ENCODE data around the gene ABHD4. TPM values are rescaled to one million over a fixed set of nuclear protein-coding genes. Genes with fewer than 3 reads are reported as not detected.

ABHD4 gene
- total and polyA plus RNA-seq, 10 of the 15 experiments (the other 5 are each of a cell fraction or from before 2014, with no cell fraction given), result 5.4 to 28.7 (median 10.8) TPM

- no peaks in the 10 kb centered on the region for H4K20me1 ChIP-seq (ENCODE audit: control insufficient read depth, insufficient read depth)
- 44% methylated on average over 4 of the region's 4 CpGs for WGBS (ENCODE audit: insufficient coverage, insufficient replicate concordance, low lambda C conversion rate, missing lambda C conversion rate)
- in situ Hi-C loops (cut with MboI) (no loop called here), intact Hi-C loops (cut with micrococcal nuclease; ENCODE audit: unreplicated experiment) (no loop called here)
- RAD21 ChIA-PET (ENCODE audit: unreplicated experiment), result interaction anchor here (1.4 to 1.6 kb wide), 2 partner anchors 59 kb away, joined by 4 to 6 read pairs; no protein-coding TSS in a partner anchor
- no peaks in the 10 kb centered on the region; a peak in 1 of 4 replicates for H3K27me3 ChIP-seq (replicated peaks in 1 of 2; ENCODE audit: control insufficient read depth in 2 of 2, insufficient read depth in 2 of 2, low read length in 1 of 2)
- TF ChIP-seq PBX3 (IDR thresholded peaks at IDR 0.05; ENCODE audit: insufficient replicate concordance, low read depth, low read length) (peak; percentile 6), BCL3 (IDR thresholded peaks at IDR 0.05; ENCODE audit: borderline replicate concordance, insufficient read depth, low read depth, low read length, poor library complexity, severe bottlenecking) (peak; percentile 69), NFXL1 (IDR thresholded peaks at IDR 0.05; ENCODE audit: borderline replicate concordance) (no peak)
- SMC1A ChIA-PET (ENCODE audit: uncharacterized antibody, unreplicated experiment), result interaction anchor here (1.0 to 1.5 kb wide), 4 partner anchors 9 to 180 kb away, joined by 3 to 5 read pairs (median 4); no protein-coding TSS in a partner anchor
- no TSS peak for BruUV-seq (replicated peaks)
- no peak for DNase-seq (ENCODE audit: low read depth, low spot score)
- FAIRE-seq, result no peak
- H3K4me2 ChIP-seq (ENCODE audit: control insufficient read depth, insufficient read depth), result no peak overlapping the region
- POLR2A ChIA-PET, result interaction anchor here (0.6 kb wide), 1 partner anchor 33 kb away, joined by 6 read pairs; no protein-coding TSS in a partner anchor
- H3K79me2 ChIP-seq (ENCODE audit: control insufficient read depth, insufficient read depth, low read length), result no peaks in the 10 kb centered on the region
- H3K4me3 ChIP-seq, result no peak overlapping the region
- no peak overlapping the region for H2AFZ ChIP-seq (ENCODE audit: control insufficient read depth, low read depth, low read length)
- no peak overlapping the region for H3K9ac ChIP-seq (ENCODE audit: control insufficient read depth, insufficient read depth, low read length)
- no peak overlapping the region for H3K27ac ChIP-seq (ENCODE audit: control insufficient read depth, insufficient read depth)
- H3K4me1 ChIP-seq (ENCODE audit: control insufficient read depth, insufficient read depth, low read length), result peaks cover 1% of the 10 kb centered on the region
- no peak for ATAC-seq
- no peaks in the 10 kb centered on the region for H3K9me3 ChIP-seq (replicated peaks; ENCODE audit: control insufficient read depth, insufficient read depth, low read length)
- H3K36me3 ChIP-seq (ENCODE audit: control insufficient read depth in 2 of 2, insufficient read depth in 2 of 2, low read length in 1 of 2), result no peaks in the 10 kb centered on the region
- CTCF ChIA-PET, result interaction anchor here (0.9 to 2.0 kb wide), 6 partner anchors 9 to 229 kb away, joined by 3 to 5 read pairs (median 4); no protein-coding TSS in a partner anchor
Measured at GRCh38 chr14:22594156-22594716, 3.9 kb upstream of the ABHD4 start.
